Lung (tissue), 12 donors: ENCODE results near the gene KIR2DL3. TPM values are rescaled to one million over a fixed set of nuclear protein-coding genes. Genes with fewer than 3 reads are reported as not detected.
"Not testable (repeated sequence)": the region's sequence is repeated elsewhere in the genome, so short reads cannot be mapped to it uniquely, and the experiment has no call there.

Experiments
- ATAC-seq: fragments of 200-7000 bp; cut with Tn5 transposase; one replicate; pipeline ENCODE4 v1.9.1; 2020; ENCODE audit warnings: moderate number of reproducible peaks; ENCODE audit not compliant: insufficient read depth, low FRiP score
- DNase-seq, 3 donors: peaks; one replicate each; pipeline ENCODE4 v3.0.0-alpha.2; 2013 to 2017
- H3K27ac ChIP-seq, 2 donors: one replicate each; pipeline ENCODE4 v1.5.1; 2013; ENCODE audit warnings: mild to moderate bottlenecking in 2 of 2, moderate library complexity in 2 of 2, control low read depth in 1 of 2, inconsistent platforms in 1 of 2, low read depth in 1 of 2, low read length in 1 of 2
- H3K27me3 ChIP-seq, 3 donors: one replicate each; pipeline ENCODE4 v1.5.1; 2013; ENCODE audit warnings: low read length in 2 of 3; ENCODE audit not compliant: control insufficient read depth in 3 of 3, insufficient read depth in 3 of 3
- H3K36me3 ChIP-seq, 4 donors: one replicate each; pipeline ENCODE4 v1.5.1; 2013; ENCODE audit warnings: low read length in 4 of 4, mild to moderate bottlenecking in 1 of 4, moderate library complexity in 1 of 4; ENCODE audit not compliant: control insufficient read depth in 4 of 4, insufficient read depth in 4 of 4
- H3K4me1 ChIP-seq, 5 donors: one replicate each; pipeline ENCODE4 v1.5.1; 2013; ENCODE audit warnings: low read length in 5 of 5, mild to moderate bottlenecking in 2 of 5, moderate library complexity in 1 of 5; ENCODE audit not compliant: control insufficient read depth in 5 of 5, insufficient read depth in 5 of 5
- H3K4me3 ChIP-seq: one replicate; pipeline ENCODE4 v1.5.1; 2013; ENCODE audit warnings: mild to moderate bottlenecking, control low read depth, moderate library complexity
- H3K9ac ChIP-seq, 2 donors: one replicate each; pipeline ENCODE4 v1.5.1; 2013; ENCODE audit warnings: low read length in 2 of 2, control low read depth in 1 of 2; ENCODE audit not compliant: insufficient read depth in 1 of 2
- H3K9me3 ChIP-seq, 4 donors: one replicate each; pipeline ENCODE4 v1.5.1; 2013; ENCODE audit warnings: low read length in 3 of 4, mild to moderate bottlenecking in 1 of 4, moderate library complexity in 1 of 4; ENCODE audit not compliant: control insufficient read depth in 4 of 4, insufficient read depth in 3 of 4
- CTCF ChIP-seq: IDR thresholded peaks from 2 replicates; pipeline ENCODE4 v1.5.1; 2012; ENCODE audit warnings: mild to moderate bottlenecking; ENCODE audit errors: control extremely low read depth, extremely low read depth
- WGBS, 2 donors: extraction: QIAGEN DNeasy Blood & Tissue Kit; methylation state at CpG; one replicate each; pipeline ENCODE4 v1.1.7; 2013; 5-methylcytosine and 5-hydroxymethylcytosine counted together
- polyA plus RNA-seq, 2 donors: library from polyadenylated mRNA; stranded (reverse); fragments of 200-250 nt; gene quantifications; one replicate each; pipeline ENCODE4 v1.2.1, GENCODE V29; 2013
- total RNA-seq, 2 donors: library from RNA; depleted of rRNA in 1 of 2; stranded (reverse); fragments of >200 nt in 1 of 2; gene quantifications; one replicate each; pipeline ENCODE4 v1.2.1, GENCODE V29; 2014 to 2021
- donor health status: control.
- donor health status: control.
- donor health status: Bipolar disorder and iron deficiency.
- donor health status: healthy.
- donor health status: DM: yes; HTN: yes; CAD: no.

The KIR2DL3 gene
- total and polyA plus RNA-seq, 4 donors: 0.11 to 0.15 (median 0.14) TPM; not detected in 1

DNA sequence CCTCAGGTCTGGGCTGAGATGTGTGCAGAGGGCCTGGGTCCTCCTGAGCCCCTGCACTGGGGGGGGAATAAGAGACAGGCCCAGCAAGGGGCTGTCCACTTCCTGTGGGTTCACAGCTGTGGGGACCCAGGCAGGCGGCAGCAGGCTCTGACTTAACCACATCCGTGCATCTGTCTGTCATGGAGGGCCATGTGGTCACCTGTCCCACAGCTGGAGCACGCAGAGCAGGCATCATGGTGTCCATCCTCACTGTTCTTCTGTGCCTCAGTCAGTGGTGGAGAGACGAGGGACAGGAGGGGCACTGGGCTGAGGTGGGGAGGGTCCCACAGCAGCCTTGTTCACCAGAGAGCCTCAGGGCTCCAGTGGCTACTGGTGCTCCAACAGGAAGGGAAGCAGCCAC is 30.4 kb upstream of the KIR2DL3 start:
- no peak for ATAC-seq
- Histone ChIP-seq H3K36me3 (no peaks in the 10 kb centered on the region), H3K4me1 (no peaks in the 10 kb centered on the region), H3K9me3 (peaks cover 0 to 2% (median under 1%) of the 10 kb centered on the region in 4 donors), H3K27ac (no peak overlapping the region), H3K27me3 (no peaks in the 10 kb centered on the region), H3K9ac (no peak overlapping the region), H3K4me3 (no peak overlapping the region)
- 18 to 47% methylated on average over 4 of the region's 4 CpGs for WGBS, 2 donors
- no peak for DNase-seq
- no peak for TF ChIP-seq CTCF

- no peak for DNase-seq
- no peak for ATAC-seq
- no peak for TF ChIP-seq CTCF
- no peaks in the 10 kb centered on the region for H3K27me3 ChIP-seq
- H3K9me3 ChIP-seq: peaks cover 0 to 2% (median under 1%) of the 10 kb centered on the region in 4 donors
- H3K4me1 ChIP-seq: no peaks in the 10 kb centered on the region
- no peak overlapping the region for H3K9ac ChIP-seq
- no peaks in the 10 kb centered on the region for H3K36me3 ChIP-seq
- H3K4me3 ChIP-seq: no peak overlapping the region
- 88 to 93% methylated on average over 7 of the region's 7 CpGs for WGBS, 2 donors
- H3K27ac ChIP-seq: no peak overlapping the region
Observed at GRCh38 chr19:54708781-54709180, 29.5 kb upstream of the KIR2DL3 start.

GRCh38 chr19:54709212-54709948 is 28.9 kb upstream of the KIR2DL3 start:
- no peak overlapping the region for H3K4me3 ChIP-seq
- no peak overlapping the region for H3K9ac ChIP-seq
- no peaks in the 10 kb centered on the region for H3K27me3 ChIP-seq
- no peak for ATAC-seq
- no peaks in the 10 kb centered on the region for H3K36me3 ChIP-seq
- no peaks in the 10 kb centered on the region for H3K4me1 ChIP-seq
- H3K27ac ChIP-seq: no peak overlapping the region
- WGBS, 2 donors: 66 to 86% methylated on average over 17 to 18 of the region's 18 CpGs
- no peak for DNase-seq
- H3K9me3 ChIP-seq: peaks cover 0 to 2% (median under 1%) of the 10 kb centered on the region in 4 donors
- no peak for TF ChIP-seq CTCF

DNA sequence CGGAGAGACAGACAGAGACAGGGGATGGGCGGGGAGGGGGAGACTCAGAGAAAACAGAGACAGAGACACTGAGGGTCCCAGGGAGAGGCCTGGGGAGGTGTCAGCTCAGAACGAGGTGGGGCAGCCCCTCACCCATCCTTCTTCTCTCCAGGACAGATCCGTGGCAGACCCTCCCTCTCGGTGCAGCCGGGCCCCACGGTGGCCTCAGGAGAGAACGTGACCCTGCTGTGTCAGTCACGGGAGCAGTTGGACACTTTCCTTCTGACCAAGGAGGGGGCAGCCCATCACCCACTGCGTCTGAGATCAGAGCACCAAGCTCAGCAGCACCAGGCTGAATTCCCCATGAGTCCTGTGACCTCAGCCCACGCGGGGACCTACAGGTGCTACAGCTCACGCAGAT is 28.4 kb upstream of the KIR2DL3 start:
- not testable (repeated sequence) for DNase-seq, H3K4me1 ChIP-seq, H3K4me3 ChIP-seq, H3K36me3 ChIP-seq, H3K27ac ChIP-seq, H3K27me3 ChIP-seq, H3K9ac ChIP-seq, H3K9me3 ChIP-seq, ATAC-seq
- WGBS, 2 donors: 63 to 83% methylated on average over 11 of the region's 13 CpGs
